Stimulated activated CD4-positive, alpha-beta T cell treated with anti-CD3 and anti-CD28 coated beads, Interleukin-2, amount 100 ng/mL, for 24 hours (primary cell): Measurements from ENCODE around the gene ESPL1.

Source experiments
- DNase-seq, 2 donors: peaks; one replicate each; pipeline ENCODE4 v3.0.0-alpha.2; 2020

Gene ESPL1

GRCh38 chr12:53231921-53232645 lies 36.0 kb upstream of the ESPL1 start, which contains the start of gene RARG:
Gene RARG (minus strand): TSS chr12:53232209. CDS start chr12:53227545, 4,664 bp downstream.
- peak; percentile 75 for DNase-seq

GRCh38 chr12:53232646-53233461 lies 35.2 kb upstream of the ESPL1 start:
- peak in 1 of 2 donors; percentile 48 for DNase-seq

- DNase-seq, result no peak
Observed at GRCh38 chr12:53233671-53234121, 34.4 kb upstream of the ESPL1 start.

GRCh38 chr12:53234271-53234914 lies 33.7 kb upstream of the ESPL1 start:
- DNase-seq, result peak in 1 of 2 donors; percentile 21

- no peak for DNase-seq
Observed at GRCh38 chr12:53235164-53235563, 32.9 kb upstream of the ESPL1 start.

GRCh38 chr12:53235742-53236442 lies 32.2 kb upstream of the ESPL1 start:
- DNase-seq, result peak in 1 of 2 donors; percentile 32

GRCh38 chr12:53236443-53237111 lies 31.5 kb upstream of the ESPL1 start:
- peak in 1 of 2 donors; percentile 34 for DNase-seq

GRCh38 chr12:53239643-53240258 lies 28.3 kb upstream of the ESPL1 start:
- no peak for DNase-seq

GRCh38 chr12:53241623-53242412 lies 26.3 kb upstream of the ESPL1 start:
- DNase-seq, result no peak

- DNase-seq, result no peak
Observed at GRCh38 chr12:53244337-53244736, 23.8 kb upstream of the ESPL1 start.

- DNase-seq, result no peak
Observed at GRCh38 chr12:53245286-53245685, 22.8 kb upstream of the ESPL1 start.

GRCh38 chr12:53251477-53252348 lies 16.4 kb upstream of the ESPL1 start:
- DNase-seq, result peak; percentile 75 to 76

GRCh38 chr12:53252349-53252916 lies 15.7 kb upstream of the ESPL1 start:
- no peak for DNase-seq

GRCh38 chr12:53253298-53253697 lies 14.8 kb upstream of the ESPL1 start:
- DNase-seq, result no peak

GRCh38 chr12:53254816-53255545 lies 13.1 kb upstream of the ESPL1 start:
- DNase-seq, result no peak

GRCh38 chr12:53255996-53256395 lies 12.1 kb upstream of the ESPL1 start:
- DNase-seq, result no peak

- no peak for DNase-seq
Observed at GRCh38 chr12:53258541-53259539, 9.3 kb upstream of the ESPL1 start.
